ENCODE measurements around the gene PRKACB. TPM values are rescaled to one million over a fixed set of nuclear protein-coding genes. Genes with fewer than 3 reads are reported as not detected.
"Not testable (repeated sequence)": the region's sequence is repeated elsewhere in the genome, so short reads cannot be mapped to it uniquely, and the experiment has no call there.

PRKACB gene
- total RNA-seq, 1 donor, result 72.7 TPM

DNA sequence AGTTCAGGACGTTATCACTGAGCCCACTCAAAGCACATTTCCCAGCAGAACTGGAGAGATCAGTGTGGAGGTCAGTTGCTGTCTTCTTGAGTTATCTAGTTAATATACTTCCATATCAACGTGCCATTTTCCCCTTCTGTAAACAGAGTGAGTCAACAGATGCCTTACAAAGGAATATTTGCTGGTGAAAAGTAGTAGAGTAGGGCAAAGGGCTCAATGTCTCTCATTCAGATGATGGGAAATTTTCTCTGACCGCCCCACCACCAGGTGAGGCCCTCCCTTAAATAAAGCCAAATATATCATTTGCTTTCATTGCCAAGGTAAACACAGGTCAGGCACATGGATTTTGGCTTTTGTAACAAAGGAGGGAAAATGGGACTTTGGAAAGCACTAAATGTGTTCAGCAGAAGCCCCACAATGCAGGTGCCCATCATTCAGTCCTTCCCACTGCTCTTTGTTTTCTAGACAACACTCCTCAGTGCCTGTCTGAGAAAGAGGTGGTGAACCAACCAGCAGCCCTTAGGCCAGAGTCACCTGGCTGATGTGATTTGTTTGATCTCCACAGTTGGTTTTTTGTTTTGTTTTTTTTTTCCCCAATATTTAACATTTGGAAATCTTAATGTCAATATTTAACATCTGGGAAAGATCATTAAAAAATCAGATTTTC lies 116.9 kb downstream of the PRKACB start:
- DNase-seq (ENCODE audit: low read depth in 2 of 3, low spot score in 2 of 3), result no peak

DNA sequence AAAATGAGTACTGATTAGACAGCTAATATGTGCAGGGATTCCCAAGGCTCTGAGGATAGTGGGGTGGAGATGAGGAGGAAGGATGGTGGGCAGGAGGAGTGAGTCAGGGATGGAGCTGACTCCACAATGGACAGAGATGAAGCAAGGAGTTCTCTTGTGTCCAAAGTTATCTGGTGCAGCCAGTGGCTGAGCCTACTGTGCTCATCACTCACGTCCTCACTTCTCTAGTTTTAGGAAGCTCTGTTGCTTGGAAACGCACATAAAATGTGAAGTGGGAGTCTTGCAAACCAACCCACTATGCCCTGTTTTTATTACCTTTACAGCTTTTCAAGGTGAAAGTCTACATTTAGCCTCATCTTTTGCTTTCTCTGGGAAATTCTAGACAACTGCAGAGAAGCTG lies 120.9 kb downstream of the PRKACB start:
- DNase-seq (ENCODE audit: low read depth in 2 of 3, low spot score in 2 of 3), result no peak

DNA sequence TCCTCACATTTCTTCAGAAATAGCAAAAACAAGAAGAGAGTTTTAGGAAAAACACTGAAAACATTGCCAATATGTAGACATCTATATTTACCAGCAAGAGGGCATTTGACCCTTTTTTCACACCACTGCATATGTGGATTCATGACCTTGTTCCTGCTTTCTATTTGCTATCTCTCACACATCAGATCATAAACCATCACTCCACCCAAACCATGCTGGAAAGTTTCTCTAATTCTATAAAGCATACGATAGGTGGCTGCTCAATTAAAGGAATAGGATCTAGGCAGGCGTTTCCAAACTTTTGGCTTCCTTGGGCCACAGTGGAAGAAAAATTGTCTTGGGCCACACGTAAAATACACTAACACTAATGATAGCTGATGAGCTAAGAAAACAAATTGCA lies 121.8 kb downstream of the PRKACB start:
- no peak for DNase-seq (ENCODE audit: low read depth in 2 of 3, low spot score in 2 of 3)

DNA sequence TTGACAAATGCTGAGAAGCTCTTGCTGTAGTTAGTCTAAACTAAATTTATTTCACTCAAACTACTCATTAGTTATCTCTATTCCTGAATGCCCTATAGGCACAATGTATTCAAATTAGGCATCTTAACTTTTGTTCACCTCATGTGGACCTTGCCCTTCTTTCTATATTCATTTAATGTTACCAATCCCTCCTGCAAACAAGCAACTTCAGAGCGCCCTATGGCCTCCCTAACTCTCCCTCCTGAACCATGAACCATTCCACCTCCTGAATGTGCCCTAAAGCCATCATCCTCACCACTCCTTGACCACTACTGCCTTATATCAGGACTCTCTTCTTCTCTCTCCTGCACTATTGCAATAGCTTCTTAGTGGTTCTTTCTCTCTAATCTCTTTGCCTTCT lies 122.7 kb downstream of the PRKACB start:
- no peak for DNase-seq (ENCODE audit: low read depth in 2 of 3, low spot score in 2 of 3)

DNA sequence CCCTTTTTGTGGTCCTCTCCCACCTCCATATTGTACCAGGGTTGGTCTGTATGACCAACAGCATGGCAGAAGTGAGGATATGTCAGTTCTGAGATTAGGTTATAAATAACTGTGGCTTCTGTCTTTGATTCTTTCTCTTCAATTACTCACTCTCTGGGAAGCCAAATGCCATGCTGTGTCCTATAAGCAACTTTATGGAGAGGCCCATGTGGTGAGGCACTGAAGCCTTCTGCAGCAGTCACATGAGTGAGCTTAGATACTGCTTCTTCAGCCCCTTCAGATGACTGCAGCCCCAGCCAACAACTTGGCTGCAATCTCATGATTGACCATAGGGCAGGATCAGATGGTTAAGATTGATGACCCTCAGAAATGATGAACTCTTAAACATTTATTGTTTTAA lies 123.4 kb downstream of the PRKACB start:
- no peak for DNase-seq (ENCODE audit: low read depth in 2 of 3, low spot score in 2 of 3)

DNA sequence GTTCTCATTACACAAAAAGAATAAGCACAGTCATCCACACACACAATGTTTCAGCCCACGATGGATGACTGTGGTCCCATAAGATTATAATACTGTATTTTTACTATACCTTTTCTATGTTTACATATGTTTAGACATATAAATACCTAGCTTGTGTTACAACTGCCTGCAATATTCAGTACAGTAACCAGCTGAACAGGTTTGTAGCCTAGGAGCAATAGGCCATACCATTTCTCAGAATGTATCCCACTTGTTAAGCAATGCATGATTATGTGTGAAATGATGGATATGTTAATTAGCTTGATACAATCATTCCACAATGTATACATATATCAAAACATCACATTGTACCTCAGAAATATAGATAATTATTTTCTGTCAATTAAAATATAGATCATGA lies 124.3 kb downstream of the PRKACB start:
- DNase-seq (ENCODE audit: low read depth in 2 of 3, low spot score in 2 of 3), result no peak

DNA sequence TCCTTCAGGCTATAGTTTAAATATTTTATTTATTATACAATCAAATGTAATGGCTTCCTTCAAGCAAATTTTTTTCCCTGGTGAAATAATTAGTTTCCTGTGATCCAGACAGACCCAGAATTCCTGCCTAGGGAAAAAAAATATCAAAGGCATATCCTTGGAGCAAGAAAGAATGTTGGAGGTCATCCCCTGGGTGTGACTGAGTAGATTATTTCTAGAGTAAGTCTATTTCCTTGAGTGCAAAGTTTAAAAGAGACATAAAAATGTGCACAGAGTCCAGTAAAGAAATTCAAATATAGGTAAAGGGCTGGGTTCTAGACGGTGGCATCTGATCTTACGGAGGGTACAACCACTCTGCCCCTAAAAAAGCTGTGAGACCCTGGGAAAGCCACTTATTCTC lies 125.2 kb downstream of the PRKACB start:
- DNase-seq (ENCODE audit: low read depth in 2 of 3, low spot score in 2 of 3), result no peak

DNA sequence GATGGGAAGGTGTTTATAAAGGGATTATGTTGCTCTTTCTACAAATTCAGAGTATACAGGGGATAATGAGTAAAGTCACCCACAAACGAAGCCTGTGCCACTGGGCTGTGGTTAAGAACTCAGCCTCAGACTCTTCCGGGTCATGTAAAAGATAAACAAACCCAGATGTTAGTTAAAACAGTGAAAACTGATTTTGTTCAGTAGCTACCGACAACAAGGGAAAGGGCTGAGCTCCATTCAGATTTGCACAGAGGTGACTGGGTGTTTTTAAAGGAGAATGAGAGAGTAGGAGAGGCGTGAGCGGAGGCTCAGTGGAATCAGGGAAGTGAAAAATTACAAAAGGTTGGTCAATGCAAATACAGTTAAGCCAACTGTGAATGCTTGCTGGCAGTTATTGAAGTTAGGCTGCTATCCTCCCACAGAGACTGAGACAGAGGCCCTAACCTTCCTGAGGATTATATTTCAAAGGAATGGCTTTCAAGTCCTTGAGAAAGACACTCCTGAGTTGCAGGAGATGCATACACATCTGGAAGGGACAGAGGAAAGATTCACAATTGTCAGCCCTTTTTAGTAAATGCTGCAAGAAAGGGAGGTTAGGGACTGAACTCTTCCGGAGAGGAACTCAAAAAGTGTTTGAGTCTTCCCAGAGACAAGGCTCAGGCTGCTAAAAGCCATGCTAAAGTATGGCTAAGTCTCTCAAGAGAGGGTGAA lies 127.5 kb downstream of the PRKACB start:
- peak in 1 of 3 donors; percentile 21 for DNase-seq (ENCODE audit: low read depth in 2 of 3, low spot score in 2 of 3)

DNA sequence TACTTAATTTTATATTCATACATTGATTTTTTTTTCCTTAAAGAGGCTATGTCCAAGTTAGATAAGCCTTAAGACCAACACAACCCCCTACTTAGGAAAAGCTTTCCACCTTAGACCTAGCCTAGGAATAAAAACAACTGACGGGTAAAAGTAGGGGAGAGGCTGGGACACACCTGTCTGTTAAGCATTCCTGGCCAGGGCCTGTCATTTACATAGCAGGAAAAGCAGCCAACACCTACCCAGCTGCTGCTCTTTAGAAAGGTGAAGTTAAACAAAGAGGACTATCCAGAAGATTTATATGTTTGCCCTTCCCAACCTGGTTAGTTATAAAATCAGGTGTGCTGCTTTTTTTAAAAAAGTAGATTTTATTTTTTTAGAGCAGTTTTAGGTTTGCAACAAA lies 128.3 kb downstream of the PRKACB start:
- no peak for DNase-seq (ENCODE audit: low read depth in 2 of 3, low spot score in 2 of 3)

DNA sequence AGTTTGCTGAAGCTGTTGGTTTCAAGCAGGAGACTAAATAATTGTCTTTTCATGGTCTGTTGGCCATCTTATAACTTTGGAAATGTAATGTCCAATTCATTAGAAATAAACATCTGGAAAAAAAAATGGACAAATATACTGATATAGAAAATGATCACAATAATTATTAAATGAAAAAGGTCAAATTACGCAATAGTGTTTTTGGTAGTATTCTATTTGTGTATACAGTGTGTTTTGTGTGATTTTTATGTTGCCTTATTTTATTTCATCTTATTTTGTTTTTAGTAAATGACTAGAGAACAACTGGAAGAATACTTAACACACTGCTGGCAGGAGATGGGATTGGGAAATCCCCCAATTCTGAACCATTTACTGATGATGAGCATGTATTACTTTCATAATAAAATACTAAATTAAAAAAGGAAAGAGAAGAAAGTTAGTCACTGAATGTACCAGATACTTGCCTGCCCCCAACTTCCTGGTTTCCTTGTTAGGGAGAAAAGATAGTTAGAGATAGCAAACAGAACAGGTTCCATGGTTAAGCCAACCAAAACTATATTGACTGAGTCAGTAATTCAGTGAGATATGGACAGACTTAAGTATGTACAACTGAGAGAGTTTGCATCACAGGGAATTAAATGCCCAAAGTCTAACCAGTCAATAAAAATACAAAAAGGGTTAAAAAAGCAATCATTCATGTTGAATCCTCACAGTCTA lies 133.4 kb downstream of the PRKACB start:
- DNase-seq (ENCODE audit: low read depth in 2 of 3, low spot score in 2 of 3), result no peak

DNA sequence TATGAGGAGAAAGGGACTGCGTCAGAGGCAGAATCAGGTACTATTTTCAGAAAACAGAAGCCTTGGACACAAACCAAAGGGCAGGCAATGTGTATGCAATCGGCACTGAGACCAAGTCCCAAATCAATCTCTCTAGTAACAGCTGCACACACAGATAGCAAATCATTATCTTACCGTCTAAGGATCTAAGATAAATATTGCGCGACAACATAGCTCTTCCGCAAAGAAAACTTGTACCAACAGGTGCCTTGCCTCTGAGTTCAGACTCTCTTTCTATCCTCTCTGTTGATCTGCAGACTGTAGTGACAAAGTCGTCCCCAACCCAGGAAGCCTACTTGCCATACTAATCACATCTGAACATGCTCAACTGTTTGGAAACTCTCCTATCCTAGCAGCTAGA lies 134.8 kb downstream of the PRKACB start:
- DNase-seq (ENCODE audit: low read depth in 2 of 3, low spot score in 2 of 3), result no peak

DNA sequence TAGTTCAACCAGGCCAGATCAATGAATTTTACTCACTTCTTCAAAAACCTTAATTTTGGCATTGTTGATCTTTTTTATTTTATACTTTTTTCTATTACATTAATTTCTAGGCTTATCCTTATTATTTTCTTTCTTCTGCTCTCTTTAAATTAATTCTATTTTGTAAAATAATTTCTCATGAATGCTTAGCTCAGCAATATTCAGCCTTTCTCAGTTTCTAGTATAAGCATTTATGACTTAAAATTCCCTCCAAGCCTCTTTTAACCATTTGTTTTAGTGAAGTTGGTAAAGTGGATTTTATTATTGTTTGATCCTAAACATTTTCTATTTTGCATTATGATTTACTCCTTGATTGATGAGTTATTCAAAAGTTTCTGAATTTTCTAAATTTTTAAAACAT lies 136.8 kb downstream of the PRKACB start:
- no peak for DNase-seq (ENCODE audit: low read depth in 2 of 3, low spot score in 2 of 3)

DNA sequence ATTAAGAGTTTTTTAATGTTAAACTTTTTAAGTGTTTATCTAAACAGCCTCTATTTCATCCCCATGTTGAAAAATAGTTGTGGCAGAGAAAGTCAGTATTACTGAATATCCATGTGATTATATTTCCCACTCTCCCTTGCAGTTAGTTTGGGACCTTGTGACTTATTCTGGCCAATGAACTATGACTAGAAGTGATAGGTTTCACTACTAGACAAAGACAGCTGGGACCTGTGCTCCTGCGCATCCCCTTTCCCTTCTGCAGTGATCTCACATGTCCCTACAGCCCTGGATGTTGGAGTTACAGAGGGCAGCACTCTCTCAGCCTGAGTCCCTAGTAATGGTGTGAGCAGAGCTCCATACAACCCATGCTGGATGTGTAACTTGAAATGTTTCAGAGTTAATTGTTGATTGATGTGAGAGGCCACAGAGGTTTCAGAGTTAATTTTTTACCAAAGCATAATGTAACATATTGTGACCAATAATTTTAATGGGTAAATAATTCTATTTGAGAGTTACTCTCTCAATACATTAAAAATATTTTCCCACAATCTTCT lies 138.8 kb downstream of the PRKACB start:
- DNase-seq (ENCODE audit: low read depth in 2 of 3, low spot score in 2 of 3), result no peak

DNA sequence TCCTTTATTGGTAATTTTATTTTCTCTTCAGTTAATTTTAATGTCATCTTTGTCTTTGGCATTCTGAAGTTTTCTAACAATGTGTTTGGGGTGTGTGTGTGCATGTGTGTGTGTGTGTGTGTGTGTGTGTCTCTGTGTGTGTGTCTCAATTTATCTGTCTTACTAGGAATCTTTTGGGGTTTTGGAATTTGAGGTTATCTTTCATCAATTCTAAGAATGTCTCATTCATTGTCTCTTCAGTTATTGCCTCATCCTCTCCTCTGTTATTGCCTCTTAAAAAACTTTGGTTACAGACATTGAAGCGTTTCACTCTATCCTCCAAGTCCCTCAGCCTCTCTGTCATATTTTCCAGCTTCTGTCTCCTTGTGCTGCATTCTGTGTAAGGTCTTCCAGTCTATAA lies 139.3 kb downstream of the PRKACB start:
- no peak for DNase-seq (ENCODE audit: low read depth in 2 of 3, low spot score in 2 of 3)

DNA sequence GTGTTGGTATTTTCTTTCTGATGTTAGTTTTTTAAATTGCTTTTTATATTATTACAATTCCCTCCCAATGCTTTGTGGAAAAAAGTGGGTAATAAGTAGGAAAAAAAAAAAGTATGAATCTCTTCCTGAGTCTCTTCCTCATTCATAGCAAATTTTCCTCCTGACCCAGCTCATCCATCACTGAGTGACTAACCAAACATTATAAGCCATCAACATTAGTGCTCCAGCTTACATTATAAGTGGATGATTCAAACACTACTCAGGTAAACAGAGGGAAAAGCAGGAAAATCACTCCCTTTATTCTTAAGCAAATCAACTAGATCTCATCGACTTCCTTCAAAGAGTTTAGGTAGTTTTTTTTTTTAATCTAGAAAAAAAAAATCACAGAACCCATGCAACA lies 142.0 kb downstream of the PRKACB start:
- DNase-seq (ENCODE audit: low read depth in 2 of 3, low spot score in 2 of 3), result no peak

DNA sequence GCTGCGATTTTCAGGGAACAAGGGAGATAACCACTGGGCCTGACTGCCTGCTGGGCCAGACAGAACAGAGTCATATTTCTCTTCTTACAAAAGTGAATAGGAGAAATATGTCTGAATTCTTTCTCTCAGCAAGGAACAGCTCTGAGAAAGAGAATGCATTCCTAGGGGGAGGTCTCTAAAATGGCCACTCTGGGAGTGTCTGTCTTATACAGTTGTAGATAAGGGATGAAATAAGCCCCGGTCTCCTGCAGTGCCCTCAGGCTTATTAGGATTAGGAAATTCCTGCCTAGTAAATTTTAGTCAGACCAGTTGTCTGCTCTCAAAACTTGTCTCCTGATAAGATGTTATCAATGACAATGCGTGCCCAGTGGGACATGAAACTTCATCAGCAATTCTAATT lies 143.3 kb downstream of the PRKACB start:
- not testable (repeated sequence) for DNase-seq (ENCODE audit: low read depth in 2 of 3, low spot score in 2 of 3)

Small RNAs within 50 kb of the gene (small RNA-seq; reads per million reads assigned to genes)
- gene AL450063.1 (not detected), gene RF00410 (not detected)

Other genes starting within 250 kb of the PRKACB start
- gene TTLL7, start 145.1 kb upstream of the PRKACB start, total RNA-seq, result 3.5 TPM
- 5.7 TPM for gene SAMD13, start 157.4 kb downstream of the PRKACB start, total RNA-seq